Keratinocyte (primary cell): Measurements from ENCODE around the gene GP9. TPM values are rescaled to one million over a fixed set of nuclear protein-coding genes. Genes with fewer than 3 reads are reported as not detected.

Source experiments
- DNase-seq: peaks from one replicate; pipeline ENCODE4 v3.0.0-alpha.2; 2011; ENCODE audit warnings: low read depth, missing footprints, low spot score
- FAIRE-seq: peaks from 2 replicates; lab custom pipeline; 2011; peaks lifted over from hg19 to GRCh38; lab: Jason Lieb, UNC
- H2AFZ ChIP-seq: 2 replicates; pipeline ENCODE4 v1.6.0; 2012; ENCODE audit warnings: low read length, control low read depth, inconsistent platforms; ENCODE audit not compliant: control insufficient read depth
- H3K27ac ChIP-seq: 2 replicates; pipeline ENCODE4 v1.5.1; 2011; ENCODE audit warnings: low read length; ENCODE audit not compliant: control insufficient read depth, insufficient read depth
- H3K27me3 ChIP-seq: 3 replicates; pipeline ENCODE4 v1.6.0; 2011; ENCODE audit warnings: low read length; ENCODE audit not compliant: control insufficient read depth, insufficient read depth; ENCODE audit errors: extremely low read depth
- H3K36me3 ChIP-seq, 2 experiments: 2 replicates in 1 of 2; 3 replicates in 1 of 2; pipeline ENCODE4 v1.5.1; 2011; ENCODE audit warnings: low read length in 2 of 2, mild to moderate bottlenecking in 1 of 2; ENCODE audit not compliant: control insufficient read depth in 2 of 2, insufficient read depth in 2 of 2; ENCODE audit errors: extremely low read depth in 1 of 2
- H3K4me1 ChIP-seq: 3 replicates; pipeline ENCODE4 v1.5.1; 2011; ENCODE audit warnings: low read length; ENCODE audit not compliant: control insufficient read depth, insufficient read depth; ENCODE audit errors: extremely low read depth
- H3K4me2 ChIP-seq: 3 replicates; pipeline ENCODE4 v1.6.0; 2011; ENCODE audit warnings: low read depth, low read length; ENCODE audit not compliant: control insufficient read depth, insufficient read depth; ENCODE audit errors: extremely low read depth
- H3K4me3 ChIP-seq, 3 experiments: fragments of 200-600 bp in 1 of 3; sonication (generic) in 1 of 3; 2 replicates in 2 of 3; 3 replicates in 1 of 3; pipeline ENCODE4 v1.5.1; 2011 to 2016; ENCODE audit warnings: low read length in 3 of 3, mild to moderate bottlenecking in 3 of 3, control low read depth in 2 of 3, inconsistent platforms in 1 of 3, low read depth in 1 of 3, mixed read lengths in 1 of 3, mixed run types in 1 of 3, moderate library complexity in 1 of 3; ENCODE audit not compliant: control insufficient read depth in 2 of 3, insufficient read depth in 2 of 3; ENCODE audit errors: extremely low read depth in 1 of 3
- H3K79me2 ChIP-seq: 2 replicates; pipeline ENCODE4 v1.6.0; 2012; ENCODE audit warnings: low read length; ENCODE audit not compliant: control insufficient read depth, insufficient read depth
- H3K9ac ChIP-seq: 3 replicates; pipeline ENCODE4 v1.6.0; 2011; ENCODE audit warnings: low read length; ENCODE audit not compliant: control insufficient read depth, insufficient read depth; ENCODE audit errors: extremely low read depth
- H3K9me1 ChIP-seq: 3 replicates; pipeline ENCODE4 v1.6.0; 2011; ENCODE audit warnings: low read length; ENCODE audit not compliant: control insufficient read depth, insufficient read depth; ENCODE audit errors: extremely low read depth
- H3K9me3 ChIP-seq: 2 replicates; pipeline ENCODE4 v1.5.1; 2012; ENCODE audit warnings: low read depth, low read length; ENCODE audit not compliant: control insufficient read depth
- H4K20me1 ChIP-seq: 3 replicates; pipeline ENCODE4 v1.6.0; 2011; ENCODE audit warnings: low read length; ENCODE audit not compliant: control insufficient read depth, insufficient read depth; ENCODE audit errors: extremely low read depth
- CTCF ChIP-seq, 3 experiments: IDR thresholded peaks in 1 of 3; conservative IDR thresholded peaks in 1 of 3; optimal IDR thresholded peaks in 1 of 3; 2 replicates in 2 of 3; 3 replicates in 1 of 3; pipeline versions ENCODE3 to v1.5.1; 2011; ENCODE audit warnings: low read length in 3 of 3, mild to moderate bottlenecking in 3 of 3, moderate library complexity in 2 of 3, control low read depth in 1 of 3, inconsistent platforms in 1 of 3; ENCODE audit not compliant: insufficient read depth in 2 of 3; ENCODE audit errors: extremely low read depth in 1 of 3
- EZH2 ChIP-seq: IDR thresholded peaks from one replicate; pipeline ENCODE4 v1.6.1; 2012; ENCODE audit warnings: inconsistent platforms, mild to moderate bottlenecking, low read length, moderate library complexity
- dilution Hi-C: fragments of 300-500 bp; cut with MboI; formaldehyde crosslinking; loops from one replicate; pipeline ENCODE4 v1.7.0; 2020; ENCODE audit warnings: low sequenced_read_pairs; ENCODE audit not compliant: extremely low pct_ligation_motif_present
- polyA plus RNA-seq, 5 experiments: library from polyadenylated mRNA; depleted of rRNA in 3 of 5; stranded (reverse) in 3 of 5; stranded (forward) in 1 of 5; unstranded in 1 of 5; fragments of >200 nt; gene quantifications; 1 replicate in 1 of 5; 2 replicates in 3 of 5; 3 replicates in 1 of 5; pipeline versions ENCODE4 v1.2.1 to v1.2.3, GENCODE V29; 2011 to 2012; ENCODE audit warnings: missing spikeins in 2 of 5, low read depth in 1 of 5, low replicate concordance in 1 of 5

Gene GP9
- polyA plus RNA-seq, 1 donor (not counting 4 experiments of a cell fraction or from before 2014, with no cell fraction given) = not detected

- no peaks in the 10 kb centered on the region for H4K20me1 ChIP-seq
- no peak overlapping the region for H3K4me3 ChIP-seq
- DNase-seq = no peak
- TF ChIP-seq EZH2 = no peak
- TF ChIP-seq CTCF (optimal IDR thresholded peaks at IDR 0.05 in 1 of 3, IDR thresholded peaks at IDR 0.05 in 1 of 3, conservative IDR thresholded peaks at IDR 0.05 in 1 of 3; ENCODE audit: extremely low read depth in 1 of 3, insufficient read depth in 2 of 3, low read length in 3 of 3) = no peak
- no peak overlapping the region for H2AFZ ChIP-seq
- H3K9ac ChIP-seq = no peak overlapping the region
- H3K4me2 ChIP-seq = no peak overlapping the region
- dilution Hi-C loops = no loop called here
- no peaks in the 10 kb centered on the region for H3K9me1 ChIP-seq
- no peaks in the 10 kb centered on the region for H3K79me2 ChIP-seq
- no peaks in the 10 kb centered on the region for H3K36me3 ChIP-seq
- no peaks in the 10 kb centered on the region for H3K9me3 ChIP-seq
- no peak for FAIRE-seq
- H3K27me3 ChIP-seq = peaks cover 21% of the 10 kb centered on the region
- H3K4me1 ChIP-seq = no peaks in the 10 kb centered on the region
- no peak overlapping the region for H3K27ac ChIP-seq
Measured at GRCh38 chr3:129036222-129037092, 24.1 kb upstream of the GP9 start.

- H3K9me3 ChIP-seq = no peaks in the 10 kb centered on the region
- H3K4me3 ChIP-seq = no peak overlapping the region
- H3K27ac ChIP-seq = no peak overlapping the region
- H3K36me3 ChIP-seq = no peaks in the 10 kb centered on the region
- no peak overlapping the region for H3K9ac ChIP-seq
- peaks cover 21% of the 10 kb centered on the region for H3K27me3 ChIP-seq
- H3K9me1 ChIP-seq = no peaks in the 10 kb centered on the region
- no peaks in the 10 kb centered on the region for H4K20me1 ChIP-seq
- dilution Hi-C loops = no loop called here
- FAIRE-seq = no peak
- H3K4me1 ChIP-seq = no peaks in the 10 kb centered on the region
- H3K79me2 ChIP-seq = no peaks in the 10 kb centered on the region
- H2AFZ ChIP-seq = no peak overlapping the region
- DNase-seq = no peak
- no peak for TF ChIP-seq CTCF (optimal IDR thresholded peaks at IDR 0.05 in 1 of 3, IDR thresholded peaks at IDR 0.05 in 1 of 3, conservative IDR thresholded peaks at IDR 0.05 in 1 of 3; ENCODE audit: extremely low read depth in 1 of 3, insufficient read depth in 2 of 3, low read length in 3 of 3)
- TF ChIP-seq EZH2 = no peak
- H3K4me2 ChIP-seq = no peak overlapping the region
Measured at GRCh38 chr3:129037093-129037419, 23.5 kb upstream of the GP9 start.
